Osteoblast (primary cell): ENCODE measurements around the gene THSD1. TPM values are rescaled to one million over a fixed set of nuclear protein-coding genes. Genes with fewer than 3 reads are reported as not detected.
A peak's percentile ranks its signal among the peaks of the same experiment; 100 is the strongest.

Experiments used
- DNase-seq: peaks from one replicate; pipeline ENCODE4 v3.0.0; 2011; ENCODE audit warnings: low spot score, mixed read lengths; ENCODE audit not compliant: insufficient read length; ENCODE audit errors: missing footprints
- H2AFZ ChIP-seq: 2 replicates; pipeline ENCODE4 v1.6.0; 2011; ENCODE audit warnings: mild to moderate bottlenecking, low read length
- H3K27ac ChIP-seq: 2 replicates; pipeline ENCODE4 v1.5.1; 2011; ENCODE audit warnings: mild to moderate bottlenecking, low read depth, low read length, moderate library complexity
- H3K27me3 ChIP-seq: 2 replicates; pipeline ENCODE4 v1.6.0; 2012; ENCODE audit warnings: mild to moderate bottlenecking, control low read depth, inconsistent platforms, low read length, moderate library complexity; ENCODE audit not compliant: insufficient read depth
- H3K36me3 ChIP-seq: 2 replicates; pipeline ENCODE4 v1.5.1; 2011; ENCODE audit warnings: mild to moderate bottlenecking, low read length, control low read depth, moderate library complexity; ENCODE audit not compliant: insufficient read depth
- H3K4me1 ChIP-seq: 2 replicates; pipeline ENCODE4 v1.5.1; 2011; ENCODE audit warnings: mild to moderate bottlenecking, low read length, control low read depth, moderate library complexity; ENCODE audit not compliant: insufficient read depth
- H3K4me2 ChIP-seq: 2 replicates; pipeline ENCODE4 v1.6.0; 2011; ENCODE audit warnings: mild to moderate bottlenecking, low read length; ENCODE audit not compliant: insufficient read depth
- H3K4me3 ChIP-seq: fragments of 200-600 bp; sonication (generic); 3 replicates; pipeline ENCODE4 v1.5.1; 2012; ENCODE audit warnings: mild to moderate bottlenecking, low read length, inconsistent platforms; ENCODE audit not compliant: insufficient read depth
- H3K79me2 ChIP-seq: 2 replicates; pipeline ENCODE4 v1.6.0; 2012; ENCODE audit warnings: mild to moderate bottlenecking, low read length, control low read depth, inconsistent platforms; ENCODE audit not compliant: insufficient read depth
- H3K9me3 ChIP-seq: 2 replicates; pipeline ENCODE4 v1.5.1; 2011; ENCODE audit warnings: low read depth, low read length, control low read depth
- H4K20me1 ChIP-seq: 2 replicates; pipeline ENCODE4 v1.6.0; 2012; ENCODE audit warnings: mild to moderate bottlenecking, low read length, control low read depth; ENCODE audit not compliant: insufficient read depth
- total RNA-seq: library from RNA; depleted of rRNA; stranded (reverse); fragments of >200 nt; gene quantifications from 2 replicates; pipeline ENCODE4 v1.2.3, GENCODE V29; 2012
- TF ChIP-seq, protein P1 (sequence below): IDR thresholded peaks from 2 replicates; pipeline ENCODE4 v1.5.1; 2011; ENCODE audit warnings: mild to moderate bottlenecking, low read depth, low read length, moderate library complexity; ENCODE audit errors: extremely low read depth

The THSD1 gene
- total RNA-seq, 1 donor = 14.1 TPM

DNA sequence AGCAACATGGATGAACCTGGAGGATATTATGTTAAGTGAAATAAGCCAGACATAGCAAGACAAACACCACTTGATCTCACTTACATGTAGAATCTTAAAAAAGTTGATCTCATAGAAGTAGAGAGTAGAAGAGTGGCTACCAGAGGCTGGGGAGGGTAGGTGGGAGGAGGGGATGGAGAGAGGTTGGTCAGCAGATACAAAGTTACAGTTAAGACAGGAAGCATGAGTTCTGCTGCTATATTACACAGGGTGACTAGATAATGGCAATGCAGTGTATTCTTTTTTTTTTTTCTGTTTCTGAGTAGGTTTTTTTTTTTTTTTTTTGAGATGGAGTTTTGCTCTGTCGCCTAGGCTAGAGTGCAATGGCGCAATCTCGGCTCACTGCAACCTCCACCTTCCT lies 15.2 kb upstream of the THSD1 start:
- Histone ChIP-seq H3K4me2 (no peak overlapping the region), H3K9me3 (no peaks in the 10 kb centered on the region), H3K27ac (no peak overlapping the region), H3K4me1 (no peaks in the 10 kb centered on the region), H2AFZ (no peak overlapping the region), H3K4me3 (no peak overlapping the region), H3K27me3 (no peaks in the 10 kb centered on the region), H4K20me1 (no peaks in the 10 kb centered on the region), H3K36me3 (peaks cover 53% of the 10 kb centered on the region), H3K79me2 (no peaks in the 10 kb centered on the region)
- DNase-seq = no peak
- TF ChIP-seq, protein P1, sequence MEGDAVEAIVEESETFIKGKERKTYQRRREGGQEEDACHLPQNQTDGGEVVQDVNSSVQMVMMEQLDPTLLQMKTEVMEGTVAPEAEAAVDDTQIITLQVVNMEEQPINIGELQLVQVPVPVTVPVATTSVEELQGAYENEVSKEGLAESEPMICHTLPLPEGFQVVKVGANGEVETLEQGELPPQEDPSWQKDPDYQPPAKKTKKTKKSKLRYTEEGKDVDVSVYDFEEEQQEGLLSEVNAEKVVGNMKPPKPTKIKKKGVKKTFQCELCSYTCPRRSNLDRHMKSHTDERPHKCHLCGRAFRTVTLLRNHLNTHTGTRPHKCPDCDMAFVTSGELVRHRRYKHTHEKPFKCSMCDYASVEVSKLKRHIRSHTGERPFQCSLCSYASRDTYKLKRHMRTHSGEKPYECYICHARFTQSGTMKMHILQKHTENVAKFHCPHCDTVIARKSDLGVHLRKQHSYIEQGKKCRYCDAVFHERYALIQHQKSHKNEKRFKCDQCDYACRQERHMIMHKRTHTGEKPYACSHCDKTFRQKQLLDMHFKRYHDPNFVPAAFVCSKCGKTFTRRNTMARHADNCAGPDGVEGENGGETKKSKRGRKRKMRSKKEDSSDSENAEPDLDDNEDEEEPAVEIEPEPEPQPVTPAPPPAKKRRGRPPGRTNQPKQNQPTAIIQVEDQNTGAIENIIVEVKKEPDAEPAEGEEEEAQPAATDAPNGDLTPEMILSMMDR = no peak

DNA sequence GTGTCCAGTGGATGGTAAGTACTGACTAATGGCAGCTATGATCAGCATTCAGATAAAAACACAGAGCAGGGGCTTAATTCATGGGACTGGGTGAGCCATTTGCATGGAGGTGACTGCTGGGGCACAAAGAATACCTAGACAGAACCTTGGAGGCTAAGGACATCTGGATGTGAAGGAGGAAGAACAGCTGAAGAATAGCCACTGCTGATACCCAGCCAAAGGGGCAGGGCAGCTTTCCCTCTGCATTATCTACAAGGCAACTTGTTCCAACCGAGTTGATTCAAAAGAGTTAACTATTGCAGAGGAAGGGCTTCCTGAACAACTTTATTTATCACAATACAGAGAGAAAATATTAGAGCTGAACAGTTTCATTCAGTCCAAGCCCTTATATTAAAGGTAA lies 13.1 kb upstream of the THSD1 start:
- Histone ChIP-seq H3K4me3 (no peak overlapping the region), H3K79me2 (peaks cover 4% of the 10 kb centered on the region), H2AFZ (no peak overlapping the region), H3K4me2 (no peak overlapping the region), H3K36me3 (peaks cover 47% of the 10 kb centered on the region), H3K27me3 (no peaks in the 10 kb centered on the region), H3K27ac (peak overlapping the region; percentile 15), H3K4me1 (peaks cover 18% of the 10 kb centered on the region), H4K20me1 (no peaks in the 10 kb centered on the region), H3K9me3 (no peaks in the 10 kb centered on the region)
- DNase-seq = no peak
- TF ChIP-seq, protein P1 = no peak

DNA sequence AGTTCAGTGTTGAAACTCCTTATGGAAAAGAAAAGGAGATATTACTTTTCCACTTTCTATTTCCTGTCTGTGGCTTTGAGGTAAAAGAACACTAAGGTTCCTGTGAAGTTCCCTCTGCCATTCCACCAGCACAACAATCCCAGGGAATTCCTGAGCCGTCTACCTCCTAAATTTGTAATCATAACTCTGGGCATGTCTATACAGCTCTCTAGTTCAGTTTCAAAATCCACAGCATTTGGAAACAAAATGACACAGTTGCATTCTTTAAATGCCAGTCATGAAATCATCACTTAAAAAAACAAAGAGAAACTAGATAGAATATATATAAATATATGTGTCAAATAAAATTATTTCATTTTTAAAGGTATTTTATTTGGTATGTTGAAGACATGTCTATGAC lies 9.0 kb upstream of the THSD1 start:
- Histone ChIP-seq H3K27me3 (no peaks in the 10 kb centered on the region), H4K20me1 (no peaks in the 10 kb centered on the region), H3K4me1 (peaks cover 46% of the 10 kb centered on the region), H3K9me3 (no peaks in the 10 kb centered on the region), H3K36me3 (peaks cover 35% of the 10 kb centered on the region), H3K79me2 (peaks cover 9% of the 10 kb centered on the region), H3K27ac (peak overlapping the region; percentile 90), H3K4me2 (peak overlapping the region; percentile 38), H2AFZ (no peak overlapping the region), H3K4me3 (no peak overlapping the region)
- TF ChIP-seq, protein P1 = no peak
- peak; percentile 84 for DNase-seq

DNA sequence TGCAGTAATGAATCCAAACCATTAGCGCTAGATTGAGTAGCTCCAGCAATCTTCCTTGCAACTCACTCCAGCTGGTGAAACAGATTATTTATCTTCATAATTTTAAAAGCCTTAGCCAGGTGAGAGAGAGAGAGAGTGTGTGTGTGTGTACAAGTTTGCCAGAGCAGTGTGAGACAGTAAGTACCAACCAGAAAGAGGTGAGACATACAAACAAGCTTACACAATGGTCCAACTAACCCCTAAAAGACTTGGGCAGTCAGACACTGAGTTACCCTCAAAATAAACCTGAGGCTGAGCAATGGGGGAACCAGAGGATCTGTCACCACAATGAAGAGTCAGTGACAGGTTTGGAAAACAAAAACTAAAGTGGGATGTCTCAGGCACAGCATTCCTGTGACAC lies 8.1 kb upstream of the THSD1 start:
- Histone ChIP-seq H3K36me3 (peaks cover 35% of the 10 kb centered on the region), H4K20me1 (no peaks in the 10 kb centered on the region), H3K27me3 (no peaks in the 10 kb centered on the region), H3K27ac (peak overlapping the region; percentile 90), H2AFZ (no peak overlapping the region), H3K4me3 (no peak overlapping the region), H3K4me2 (peak overlapping the region; percentile 38), H3K4me1 (peaks cover 46% of the 10 kb centered on the region), H3K9me3 (no peaks in the 10 kb centered on the region), H3K79me2 (peaks cover 9% of the 10 kb centered on the region)
- DNase-seq = no peak
- TF ChIP-seq, protein P1 = no peak
